DMS 273 (cell line): ENCODE measurements around the gene HLA-DOB.

Source experiments
- DNase-seq: peaks from one replicate; lab custom pipeline; 2025; ENCODE audit not compliant: unreplicated experiment; lab: John Stamatoyannopoulos, UW

HLA-DOB gene

GRCh38 chr6:32816746-32817204 lies at the start of gene HLA-DOB:
Gene HLA-DOB, minus strand, starts transcription at chr6:32817002. Its CDS starts 51 bp downstream, at chr6:32816951.
- peak; percentile 62 for DNase-seq

GRCh38 chr6:32865724-32866443 lies 49.1 kb upstream of the HLA-DOB start:
- peak; percentile 15 for DNase-seq

GRCh38 chr6:32862725-32863124 lies 45.9 kb upstream of the HLA-DOB start:
- DNase-seq = no peak

- no peak for DNase-seq
Observed at GRCh38 chr6:32860674-32861073, 43.9 kb upstream of the HLA-DOB start.

GRCh38 chr6:32858194-32858593 lies 41.4 kb upstream of the HLA-DOB start:
- DNase-seq = no peak

DNA sequence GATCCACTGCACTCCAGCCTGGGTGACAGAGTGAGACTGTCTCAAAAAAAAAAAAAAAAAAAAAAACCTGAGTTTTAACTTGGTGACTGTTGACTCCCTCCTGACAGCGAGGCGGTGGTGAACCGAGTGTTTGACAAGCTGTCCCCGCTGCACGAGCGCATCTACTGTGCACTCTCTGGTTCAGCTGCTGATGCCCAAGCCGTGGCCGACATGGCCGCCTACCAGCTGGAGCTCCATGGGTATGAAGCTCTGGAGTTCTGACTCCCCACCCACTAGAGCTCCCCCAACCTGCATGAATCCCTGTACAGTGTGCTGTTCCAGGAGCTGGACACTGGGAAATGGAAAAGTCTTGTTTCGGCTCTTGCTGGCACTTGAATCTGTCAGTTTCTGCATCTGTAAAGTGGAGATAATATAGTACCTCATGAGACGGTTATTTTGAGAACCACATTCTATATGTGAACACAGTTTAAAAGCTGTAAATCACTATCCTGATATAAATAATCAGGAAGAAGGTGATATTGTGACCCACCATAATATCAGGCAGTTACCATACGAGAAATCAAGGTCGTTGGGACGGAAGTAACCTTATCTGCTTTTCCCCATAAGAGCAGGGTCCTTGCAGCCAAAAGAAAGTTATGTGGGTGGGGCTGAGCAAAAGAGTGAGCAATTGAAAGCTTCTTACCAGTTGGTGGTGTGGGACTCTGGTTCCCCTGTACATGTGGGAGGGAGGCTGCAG lies 40.5 kb upstream of the HLA-DOB start:
- no peak for DNase-seq

DNA sequence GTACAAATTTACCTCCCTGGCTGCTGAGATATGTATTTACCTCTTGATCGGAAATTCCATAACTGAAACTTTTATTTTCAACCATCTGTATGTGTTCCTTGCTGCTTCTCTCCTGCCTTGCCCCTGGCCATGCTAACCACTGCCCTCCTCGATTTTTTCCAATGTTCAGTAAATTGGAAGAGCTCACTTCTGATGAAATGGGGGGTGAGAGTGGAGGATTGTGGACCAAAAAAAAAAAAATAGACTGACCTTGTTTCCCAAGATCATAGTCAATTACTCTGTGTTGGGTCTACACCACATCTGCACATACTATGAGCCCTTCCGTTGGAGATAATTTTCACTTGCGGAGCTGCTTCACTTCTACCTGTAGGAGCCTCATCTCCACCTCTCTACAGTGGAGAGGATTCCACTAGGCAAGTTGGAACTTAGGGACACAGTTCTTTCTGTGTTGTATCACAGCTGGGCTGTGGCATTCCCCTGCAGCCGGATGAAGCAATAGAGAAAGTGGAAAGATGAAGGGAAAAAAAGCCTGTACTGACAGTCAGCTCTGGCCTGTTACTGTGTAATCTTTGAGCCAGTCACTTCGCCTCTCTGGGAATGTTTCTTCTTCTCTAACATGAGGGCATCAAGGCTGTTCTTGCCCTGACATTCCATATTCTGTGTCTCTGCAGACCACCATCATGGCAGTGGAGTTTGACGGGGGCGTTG lies 38.8 kb upstream of the HLA-DOB start:
- no peak for DNase-seq

- peak; percentile 61 for DNase-seq
Observed at GRCh38 chr6:32854376-32855178, 37.8 kb upstream of the HLA-DOB start.

- peak; percentile 98 for DNase-seq
Observed at GRCh38 chr6:32853541-32854375, 37.0 kb upstream of the HLA-DOB start, which contains the start of the genes PSMB9 and TAP1. Gene PSMB9, plus strand, starts transcription at chr6:32854192. Its CDS starts 38 bp downstream, at chr6:32854230. Gene TAP1, minus strand, starts transcription at chr6:32853704. Its CDS starts 68 bp downstream, at chr6:32853636.

DNA sequence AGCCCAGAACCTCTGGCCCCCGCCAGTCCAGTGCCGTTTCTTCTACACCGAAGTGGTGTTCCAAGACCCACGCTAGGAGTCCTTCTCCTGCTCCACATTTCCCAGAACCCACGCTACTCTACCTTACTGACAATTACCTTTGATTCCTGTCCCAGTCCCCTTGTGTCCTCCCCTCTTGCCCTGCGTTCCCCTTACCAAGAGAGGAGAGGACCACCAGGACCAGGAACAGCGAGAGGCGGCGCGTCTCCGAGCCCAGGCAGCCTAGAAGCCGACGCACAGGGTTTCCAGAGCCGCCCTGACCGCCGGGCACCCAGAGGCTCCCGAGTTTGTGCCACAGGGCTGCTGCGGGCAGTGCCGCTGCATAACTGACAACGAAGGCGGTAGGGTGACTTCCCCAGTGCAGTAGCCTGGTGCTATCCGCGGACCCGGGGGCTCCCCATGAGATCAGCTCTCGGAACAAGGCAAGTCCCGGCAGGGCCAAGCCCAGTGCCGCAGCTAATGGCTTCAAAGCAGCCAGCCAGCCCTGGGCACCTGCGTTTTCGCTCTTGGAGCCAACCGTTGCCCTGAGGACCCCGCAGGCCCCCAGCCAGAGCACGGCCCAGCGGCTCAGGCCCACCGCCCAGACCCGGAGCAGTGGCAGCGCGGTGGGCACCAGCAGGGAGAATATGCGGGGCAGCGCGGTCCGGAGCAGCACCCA lies 36.2 kb upstream of the HLA-DOB start:
- peak; percentile 66 for DNase-seq

- peak; percentile 51 for DNase-seq
Observed at GRCh38 chr6:32852018-32852843, 35.4 kb upstream of the HLA-DOB start.

- no peak for DNase-seq
Observed at GRCh38 chr6:32851025-32851424, 34.2 kb upstream of the HLA-DOB start.

DNA sequence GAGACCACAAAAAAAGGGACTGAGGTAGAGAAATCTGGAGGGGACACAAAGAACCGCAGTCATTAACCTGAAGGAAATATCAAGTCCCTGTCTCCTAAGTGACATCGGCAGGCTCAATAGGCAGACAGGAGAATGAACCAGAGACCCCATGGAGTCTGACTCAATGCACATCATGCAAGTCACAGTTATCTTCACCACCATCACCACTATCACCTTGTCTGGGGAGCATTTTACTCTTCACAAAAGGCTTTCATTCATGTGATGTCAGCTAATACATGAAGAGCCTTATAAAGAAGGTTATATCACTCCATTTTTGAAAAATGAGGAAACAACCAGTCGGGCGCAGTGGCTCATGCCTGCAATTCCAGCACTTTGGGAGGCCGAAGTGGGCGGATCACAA lies 32.3 kb upstream of the HLA-DOB start:
- DNase-seq = no peak

GRCh38 chr6:32847795-32848194 lies 31.0 kb upstream of the HLA-DOB start:
- no peak for DNase-seq

GRCh38 chr6:32847004-32847403 lies 30.2 kb upstream of the HLA-DOB start:
- no peak for DNase-seq

DNA sequence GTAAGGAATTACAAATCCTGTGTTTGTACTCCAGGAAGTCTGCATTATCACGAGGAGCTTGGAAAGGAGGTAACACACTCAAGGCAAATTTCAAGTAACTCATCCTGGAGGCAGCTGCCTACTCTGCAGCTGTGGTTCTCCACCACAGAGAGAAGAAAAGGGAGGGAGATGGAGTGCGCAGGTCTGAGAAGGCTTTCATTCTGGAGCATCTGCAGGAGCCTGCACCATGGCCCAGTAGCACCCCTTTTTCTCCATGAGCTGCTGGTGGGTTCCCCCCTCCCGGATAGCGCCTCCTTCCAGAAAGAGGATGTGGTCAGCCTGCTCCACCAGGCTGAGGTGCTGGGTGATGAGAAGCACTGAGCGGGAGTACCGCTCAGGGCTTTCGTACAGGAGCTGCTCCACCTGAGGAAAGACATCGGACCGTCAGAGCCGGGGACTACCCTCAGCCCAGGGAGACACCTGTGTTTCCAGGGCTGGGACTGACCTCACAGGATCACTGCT lies 28.6 kb upstream of the HLA-DOB start:
- no peak for DNase-seq

- DNase-seq = no peak
Observed at GRCh38 chr6:32844839-32845383, 28.1 kb upstream of the HLA-DOB start.
